IPS-15b (cell line): ENCODE results near the gene TMEM115.

Experiments
- H3K27me3 ChIP-seq: one replicate; pipeline ENCODE4 v1.6.1; 2013; ENCODE audit warnings: low read length; ENCODE audit not compliant: control insufficient read depth, insufficient read depth
- H3K36me3 ChIP-seq: one replicate; pipeline ENCODE4 v1.6.1; 2013; ENCODE audit warnings: low read length; ENCODE audit not compliant: control insufficient read depth, insufficient read depth
- H3K4me1 ChIP-seq: one replicate; pipeline ENCODE4 v1.6.1; 2013; ENCODE audit warnings: mild to moderate bottlenecking, low read length; ENCODE audit not compliant: control insufficient read depth, insufficient read depth
- H3K4me3 ChIP-seq: one replicate; pipeline ENCODE4 v1.5.1; 2013; ENCODE audit warnings: low read depth, low read length
- H3K9ac ChIP-seq: one replicate; pipeline ENCODE4 v1.6.1; 2013; ENCODE audit warnings: low read depth, mild to moderate bottlenecking, low read length
- H3K9me3 ChIP-seq: one replicate; pipeline ENCODE4 v1.6.1; 2013; ENCODE audit warnings: mild to moderate bottlenecking, low read length; ENCODE audit not compliant: control insufficient read depth, insufficient read depth

TMEM115 gene

DNA sequence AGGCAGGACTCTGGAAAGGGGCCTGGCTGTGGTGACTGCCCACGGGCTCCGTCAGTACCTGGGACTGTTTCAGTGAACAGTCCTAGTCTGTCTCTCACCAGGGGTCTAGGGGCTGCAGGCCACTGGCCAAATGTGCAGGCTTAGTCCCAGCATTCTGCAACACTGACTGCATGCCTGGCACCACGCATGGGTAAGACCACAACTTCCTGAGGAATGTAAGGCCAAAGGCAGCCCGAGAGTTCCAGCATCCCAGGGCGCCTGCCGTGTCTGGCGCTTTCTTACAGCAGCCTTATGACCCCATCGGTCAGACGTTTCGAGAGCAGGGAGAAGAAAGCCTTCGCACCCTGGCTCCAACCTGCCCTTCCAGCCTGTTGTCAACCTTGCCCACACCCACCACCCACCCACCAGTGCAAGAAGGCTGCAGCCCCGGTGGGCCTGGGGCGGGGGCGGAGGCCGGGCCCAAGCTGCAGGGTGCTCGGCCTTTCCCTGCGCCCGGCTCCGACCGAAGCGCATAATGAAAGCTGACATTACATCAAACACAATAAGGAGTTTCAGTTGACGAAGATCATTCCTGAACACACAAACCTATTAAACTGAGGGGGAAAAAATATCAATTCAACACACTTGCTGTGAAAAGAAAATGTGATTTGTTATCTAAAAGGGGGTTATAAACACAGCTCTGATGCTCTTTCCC is 29.5 kb upstream of the TMEM115 start:
- H3K9me3 ChIP-seq = no peaks in the 10 kb centered on the region
- H3K36me3 ChIP-seq = no peaks in the 10 kb centered on the region
- no peak overlapping the region for H3K4me3 ChIP-seq
- no peak overlapping the region for H3K9ac ChIP-seq
- H3K4me1 ChIP-seq = no peaks in the 10 kb centered on the region
- no peaks in the 10 kb centered on the region for H3K27me3 ChIP-seq

DNA sequence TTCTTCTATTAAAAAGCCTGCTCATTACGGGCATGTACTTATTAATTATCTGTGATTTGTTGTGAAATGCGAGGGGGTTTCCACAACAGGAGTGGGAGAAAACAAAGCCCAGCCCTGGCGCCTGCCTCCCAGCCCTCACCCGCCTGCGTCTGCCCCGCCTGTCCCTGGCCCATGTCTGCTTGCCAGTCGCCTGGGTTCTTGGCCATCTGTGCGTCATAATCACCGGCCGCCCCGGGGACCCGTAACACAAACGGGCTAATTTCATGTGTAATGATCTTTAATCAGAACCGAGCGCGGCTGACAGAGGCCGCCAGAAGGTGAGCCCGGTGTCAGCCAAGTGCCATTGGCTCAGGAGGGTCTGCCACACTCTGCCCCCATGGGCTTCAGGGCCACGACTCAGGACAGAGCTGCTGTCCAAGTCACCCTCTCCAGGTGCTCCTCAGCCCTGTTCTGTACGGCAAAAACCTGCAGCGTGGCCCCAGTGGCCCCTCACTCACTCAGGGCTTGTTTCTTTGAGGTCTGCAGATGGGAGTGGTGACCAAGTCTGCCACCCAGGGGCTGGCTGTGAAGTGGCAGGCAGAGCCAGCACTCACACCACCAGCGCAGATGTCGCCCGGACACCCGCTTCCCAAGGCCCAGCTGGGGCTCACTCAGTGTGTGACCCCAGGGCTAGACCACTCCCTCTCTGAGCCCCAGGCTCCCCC is 28.8 kb upstream of the TMEM115 start:
- H3K27me3 ChIP-seq = no peaks in the 10 kb centered on the region

DNA sequence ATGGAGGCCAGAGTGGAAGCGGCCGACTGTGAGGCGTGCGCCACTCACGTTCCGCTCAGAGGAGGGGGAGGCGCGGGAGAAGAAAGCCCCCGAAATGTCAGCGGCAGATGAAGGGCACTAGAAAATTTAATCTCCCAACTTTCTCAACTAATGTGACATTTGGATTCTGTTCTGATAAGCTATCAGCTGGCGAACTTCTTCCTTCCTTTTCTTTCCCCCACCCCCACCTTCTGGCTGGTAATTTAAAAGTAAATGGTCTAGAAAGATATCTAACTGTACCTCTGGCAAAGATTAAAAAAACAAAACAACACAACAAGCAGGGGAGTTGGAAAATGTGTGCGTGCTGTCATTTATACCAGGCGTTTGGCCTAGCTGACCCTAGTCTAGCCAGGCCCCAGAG is 26.4 kb upstream of the TMEM115 start:
- Histone ChIP-seq H3K4me3 (no peak overlapping the region), H3K9me3 (no peaks in the 10 kb centered on the region), H3K4me1 (no peaks in the 10 kb centered on the region), H3K9ac (no peak overlapping the region), H3K36me3 (no peaks in the 10 kb centered on the region), H3K27me3 (no peaks in the 10 kb centered on the region)

More for the DNA sequence above, 28.8 kb upstream of the TMEM115 start:
- H3K36me3 ChIP-seq = no peaks in the 10 kb centered on the region
- H3K4me3 ChIP-seq = no peak overlapping the region
- H3K9me3 ChIP-seq = no peaks in the 10 kb centered on the region
- H3K9ac ChIP-seq = no peak overlapping the region
- H3K4me1 ChIP-seq = no peaks in the 10 kb centered on the region

DNA sequence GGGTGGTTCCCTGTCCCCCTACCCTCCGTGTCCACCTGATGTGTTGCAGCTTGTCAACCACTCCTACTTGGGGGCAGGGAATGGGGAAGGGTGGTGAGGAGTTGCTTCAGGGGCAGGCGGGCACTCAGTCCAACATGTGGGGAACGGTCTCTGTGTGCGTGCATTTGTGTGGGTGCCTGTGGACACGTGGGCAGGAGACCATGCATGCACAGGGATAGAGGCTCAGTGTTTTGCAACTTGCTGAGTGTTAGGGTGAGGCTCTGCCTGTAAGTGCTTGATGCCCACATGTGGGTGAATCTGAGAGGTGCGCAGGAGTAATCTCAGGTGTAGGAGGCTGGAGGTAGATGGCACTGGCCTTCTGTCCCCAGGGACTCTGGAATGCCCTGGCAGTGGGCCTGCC is 24.4 kb upstream of the TMEM115 start:
- Histone ChIP-seq H3K4me1 (no peaks in the 10 kb centered on the region), H3K9ac (no peak overlapping the region), H3K27me3 (no peaks in the 10 kb centered on the region), H3K36me3 (no peaks in the 10 kb centered on the region), H3K9me3 (no peaks in the 10 kb centered on the region), H3K4me3 (no peak overlapping the region)

DNA sequence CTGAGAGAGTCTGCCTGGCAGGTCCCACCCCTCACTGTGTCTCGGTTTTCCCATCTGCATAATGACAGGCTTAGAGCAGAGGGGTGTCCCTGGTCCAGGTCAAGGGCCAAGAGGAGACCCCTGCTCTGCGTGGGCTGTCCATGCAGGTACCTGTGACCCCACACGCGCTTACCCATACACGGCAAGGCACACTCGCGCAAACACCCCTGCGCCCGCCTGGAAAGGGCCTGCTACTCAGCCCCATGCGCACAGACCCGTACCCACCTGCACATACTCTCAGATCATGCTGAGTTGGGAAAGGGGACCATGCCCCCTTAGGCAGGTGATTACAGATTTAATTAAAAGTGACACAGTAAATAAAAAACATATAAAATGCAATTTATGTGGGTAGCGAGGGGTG is 23.4 kb upstream of the TMEM115 start:
- no peak overlapping the region for H3K4me3 ChIP-seq
- H3K9me3 ChIP-seq = no peaks in the 10 kb centered on the region
- H3K4me1 ChIP-seq = no peaks in the 10 kb centered on the region
- H3K27me3 ChIP-seq = no peaks in the 10 kb centered on the region
- no peak overlapping the region for H3K9ac ChIP-seq
- no peaks in the 10 kb centered on the region for H3K36me3 ChIP-seq

DNA sequence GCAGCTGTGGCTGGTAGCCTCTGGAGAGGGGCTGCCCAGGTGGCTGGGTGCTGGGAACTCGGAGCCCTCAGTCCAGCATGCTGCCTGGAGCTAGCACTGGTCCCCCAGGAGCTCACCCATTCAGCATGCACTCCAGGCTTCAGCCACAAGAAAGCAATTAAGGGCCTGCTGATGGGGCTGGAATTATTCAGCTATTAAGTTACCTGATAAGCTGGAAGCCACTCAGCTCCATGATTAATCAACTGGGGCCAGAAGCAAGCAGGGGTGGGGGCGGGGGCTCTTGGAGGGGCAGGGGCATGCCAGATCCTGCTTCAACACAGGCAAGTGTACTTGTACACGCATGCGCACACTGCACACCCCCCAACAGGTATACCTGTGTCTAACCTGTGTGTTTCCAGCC is 22.1 kb upstream of the TMEM115 start:
- H3K9me3 ChIP-seq = no peaks in the 10 kb centered on the region
- H3K36me3 ChIP-seq = no peaks in the 10 kb centered on the region
- H3K9ac ChIP-seq = no peak overlapping the region
- H3K4me1 ChIP-seq = no peaks in the 10 kb centered on the region
- no peak overlapping the region for H3K4me3 ChIP-seq
- H3K27me3 ChIP-seq = no peaks in the 10 kb centered on the region

DNA sequence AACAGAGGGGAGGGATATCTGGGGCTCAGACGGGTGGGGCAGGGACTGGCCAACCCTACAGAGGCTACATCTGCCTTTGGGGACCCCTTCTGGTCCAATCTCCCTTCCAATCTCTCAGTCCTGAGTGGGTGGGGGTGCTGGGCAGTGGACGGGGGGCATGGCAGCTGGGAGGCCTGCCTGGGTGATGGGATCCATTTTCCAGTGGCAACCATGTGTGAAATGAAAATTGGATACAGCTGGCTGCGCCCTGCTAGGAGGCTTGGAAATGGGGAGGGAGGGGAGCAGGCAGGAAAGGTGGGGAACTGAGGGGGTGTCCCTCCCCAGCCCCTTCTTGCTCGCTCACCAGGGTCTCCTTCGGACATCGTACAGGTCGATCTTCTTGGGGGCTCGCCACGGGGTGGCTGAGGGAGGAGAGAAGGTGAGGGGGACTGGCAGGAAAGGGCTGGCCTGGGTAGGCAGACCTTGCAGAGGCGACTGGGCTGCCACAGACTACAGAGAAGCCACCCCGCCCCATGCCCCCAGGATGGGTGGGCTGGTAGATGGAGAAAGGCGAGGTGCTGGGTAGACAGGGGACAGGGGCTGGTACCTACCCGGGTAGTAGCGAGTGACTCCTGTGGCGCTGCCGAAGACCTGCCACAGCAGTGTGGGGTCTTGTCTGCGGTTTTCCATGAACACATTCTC is 21.2 kb upstream of the TMEM115 start:
- no peak overlapping the region for H3K4me3 ChIP-seq
- H3K9me3 ChIP-seq = no peaks in the 10 kb centered on the region
- H3K9ac ChIP-seq = no peak overlapping the region
- no peaks in the 10 kb centered on the region for H3K36me3 ChIP-seq
- no peaks in the 10 kb centered on the region for H3K27me3 ChIP-seq
- H3K4me1 ChIP-seq = no peaks in the 10 kb centered on the region

DNA sequence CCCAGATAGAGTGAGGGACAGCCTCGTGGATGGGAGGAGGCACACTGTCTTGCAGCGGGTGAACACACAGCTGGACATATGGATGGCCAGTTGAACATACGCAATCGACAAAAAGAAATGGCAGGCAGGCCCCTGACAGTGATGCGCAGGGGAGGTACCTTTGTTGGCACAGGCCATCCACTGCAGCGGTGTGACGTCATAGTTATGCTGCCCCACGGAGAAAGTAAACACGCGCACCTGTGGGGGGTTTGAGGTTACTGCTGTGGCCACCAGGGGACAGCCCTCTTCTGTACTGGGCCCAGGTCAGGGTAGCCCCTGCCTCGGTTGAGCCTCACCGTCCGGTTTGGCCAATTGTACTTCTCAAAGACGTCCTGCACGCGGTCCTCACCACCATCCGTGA is 19.4 kb upstream of the TMEM115 start:
- Histone ChIP-seq H3K4me3 (no peak overlapping the region), H3K9me3 (no peaks in the 10 kb centered on the region), H3K36me3 (peaks cover 5% of the 10 kb centered on the region), H3K4me1 (peaks cover 2% of the 10 kb centered on the region), H3K9ac (no peak overlapping the region), H3K27me3 (no peaks in the 10 kb centered on the region)

DNA sequence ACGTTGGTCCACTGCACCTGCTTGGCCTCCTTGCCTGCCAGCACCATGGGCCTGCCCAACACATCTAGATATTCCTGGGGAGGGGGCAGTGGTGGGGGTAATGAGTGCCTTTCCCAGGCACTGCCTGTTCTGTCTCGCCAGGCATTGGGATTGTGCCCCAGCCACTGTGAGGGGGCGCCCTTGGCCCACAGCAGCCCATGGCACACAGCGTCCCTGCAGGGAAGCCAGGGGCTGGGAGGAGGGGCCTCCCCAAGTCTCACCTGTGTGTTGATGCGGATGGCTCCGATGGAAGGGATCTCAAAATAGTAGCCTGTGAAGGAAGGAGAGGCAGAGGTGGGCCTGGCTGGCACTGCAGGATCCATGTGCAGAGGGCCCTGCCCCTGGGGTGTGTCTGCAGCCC is 18.7 kb upstream of the TMEM115 start:
- no peaks in the 10 kb centered on the region for H3K27me3 ChIP-seq
- H3K9me3 ChIP-seq = no peaks in the 10 kb centered on the region
- no peak overlapping the region for H3K4me3 ChIP-seq
- H3K36me3 ChIP-seq = peaks cover 5% of the 10 kb centered on the region
- H3K4me1 ChIP-seq = peaks cover 2% of the 10 kb centered on the region
- no peak overlapping the region for H3K9ac ChIP-seq

DNA sequence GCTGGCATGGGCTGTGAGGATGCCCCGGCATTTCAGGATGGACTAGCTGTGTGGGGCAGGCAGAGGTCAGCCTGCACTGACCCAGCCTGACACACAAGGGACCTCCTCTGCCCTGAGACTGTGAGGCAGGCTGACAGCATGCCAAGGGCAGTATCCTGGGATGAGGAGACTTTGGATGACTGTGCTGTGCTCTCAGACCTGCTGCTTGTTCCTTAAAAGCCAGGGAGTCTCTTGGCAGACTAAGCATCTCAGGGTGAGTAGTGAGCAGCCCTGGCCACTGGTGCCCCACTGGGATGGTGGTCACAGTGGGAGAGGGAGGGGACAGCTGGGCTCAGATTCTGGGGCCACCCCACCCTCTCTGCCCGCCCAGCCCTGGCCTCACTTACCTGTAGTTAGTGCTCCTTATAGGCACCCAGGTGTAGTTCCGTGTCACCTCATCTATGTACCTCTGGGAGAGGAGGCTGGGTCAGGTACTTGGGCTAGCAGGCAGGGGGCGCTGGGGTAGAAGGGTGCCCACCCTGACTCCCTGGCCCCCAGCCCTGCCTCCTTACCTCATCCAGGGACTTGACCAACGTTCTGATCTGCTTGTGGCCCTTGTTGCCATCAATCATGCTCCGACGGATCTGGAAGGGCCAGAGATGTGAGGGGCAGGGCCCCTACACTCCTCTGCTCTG is 16.1 kb upstream of the TMEM115 start:
- Histone ChIP-seq H3K9me3 (no peaks in the 10 kb centered on the region), H3K4me1 (peaks cover 2% of the 10 kb centered on the region), H3K27me3 (no peaks in the 10 kb centered on the region), H3K36me3 (peaks cover 5% of the 10 kb centered on the region), H3K4me3 (no peak overlapping the region), H3K9ac (no peak overlapping the region)

DNA sequence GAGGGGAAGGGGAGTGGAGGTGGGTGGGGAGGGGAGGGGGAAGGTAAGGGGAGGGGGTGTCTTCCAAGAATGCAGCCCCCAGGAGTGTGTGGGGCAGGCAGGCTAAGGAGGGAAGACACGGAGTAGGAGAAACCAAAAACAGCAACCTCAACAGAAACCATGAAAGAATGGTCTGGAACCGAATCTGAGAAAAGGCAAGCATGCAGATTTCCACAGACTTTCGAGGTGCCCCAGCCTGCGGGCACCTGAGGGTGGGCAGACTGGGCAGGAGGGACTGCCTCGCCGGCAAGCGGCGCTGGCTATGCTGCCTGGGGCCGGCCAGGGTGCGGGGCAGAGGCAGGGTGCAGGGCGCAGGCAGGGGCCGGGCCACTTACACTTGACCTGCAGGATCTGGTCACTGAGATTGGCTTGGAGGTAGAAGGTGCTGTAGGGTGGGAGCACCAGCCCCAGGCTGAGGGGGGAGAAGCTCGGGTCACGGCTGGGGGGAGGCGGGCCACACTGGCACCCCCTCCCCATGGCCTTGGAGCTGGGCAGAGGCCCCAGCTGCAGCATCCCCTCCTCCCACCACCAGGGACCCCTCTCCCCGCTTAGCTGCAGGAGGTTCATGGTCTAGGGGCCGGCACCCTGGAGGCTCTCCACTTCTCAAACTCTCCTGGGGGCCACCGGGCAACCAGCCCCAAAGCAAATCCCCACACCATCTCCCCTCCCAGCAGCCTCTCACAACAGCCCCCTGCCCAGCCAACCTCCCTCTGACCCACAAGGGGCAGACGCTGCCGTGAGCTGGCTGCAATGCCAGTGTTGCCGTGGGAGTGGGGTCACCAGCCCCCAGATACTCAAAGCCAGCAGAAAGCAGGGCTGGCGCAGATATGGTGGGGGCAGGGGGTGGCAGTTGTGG is 15.3 kb upstream of the TMEM115 start:
- Histone ChIP-seq H3K9me3 (no peaks in the 10 kb centered on the region), H3K4me3 (no peak overlapping the region), H3K36me3 (peaks cover 5% of the 10 kb centered on the region), H3K27me3 (no peaks in the 10 kb centered on the region), H3K9ac (no peak overlapping the region), H3K4me1 (peaks cover 2% of the 10 kb centered on the region)
